GM21423 (cell line): Measurements from ENCODE around the gene ZNF91.
"Not testable (repeated sequence)": the region's sequence is repeated elsewhere in the genome, so short reads cannot be mapped to it uniquely, and the experiment has no call there.

Source experiments
- ATAC-seq: cut with Tn5 transposase; IDR thresholded peaks from one replicate; pipeline ENCODE4 v1.9.1; 2021; ENCODE audit warnings: mild to moderate bottlenecking, moderate library complexity; ENCODE audit not compliant: unreplicated experiment

The ZNF91 gene

DNA sequence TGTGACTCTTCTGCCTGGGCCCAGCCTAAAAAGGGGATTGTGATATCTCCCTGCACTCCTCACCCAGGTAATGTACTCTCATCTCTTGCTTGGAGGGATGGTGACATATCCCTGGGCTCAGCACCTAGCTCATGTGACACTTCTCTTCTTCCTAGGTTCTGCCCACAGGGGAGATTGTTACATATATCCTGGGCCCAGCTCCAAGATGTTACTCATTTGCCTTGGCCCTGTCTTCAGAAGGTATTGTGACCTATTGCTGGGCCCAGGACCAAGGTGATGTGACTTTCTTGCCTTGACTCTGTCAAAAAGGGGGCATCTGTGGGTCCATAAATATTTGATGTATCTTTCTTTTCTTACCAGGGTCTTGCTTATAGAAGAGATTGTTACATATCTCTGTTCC lies 73.9 kb downstream of the ZNF91 start:
- ATAC-seq = not testable (repeated sequence)

DNA sequence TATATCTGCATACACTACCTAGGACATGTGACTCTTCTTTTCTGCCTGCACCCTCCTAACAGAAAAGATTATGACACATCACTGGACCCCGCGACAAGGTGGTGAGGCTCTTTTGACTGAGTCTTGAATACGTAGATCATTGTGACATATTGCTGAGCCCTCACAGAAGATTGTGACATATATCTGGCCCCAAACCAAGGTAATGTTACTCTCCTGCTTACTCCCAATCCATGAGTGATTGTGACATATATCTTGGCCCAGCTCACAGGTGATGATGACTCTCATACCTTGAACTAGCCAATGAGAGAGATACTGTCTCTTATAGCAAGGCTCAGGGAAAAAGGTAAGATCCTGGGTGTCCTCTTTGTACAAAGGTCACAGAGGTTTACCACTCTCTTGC lies 75.7 kb downstream of the ZNF91 start:
- not testable (repeated sequence) for ATAC-seq

DNA sequence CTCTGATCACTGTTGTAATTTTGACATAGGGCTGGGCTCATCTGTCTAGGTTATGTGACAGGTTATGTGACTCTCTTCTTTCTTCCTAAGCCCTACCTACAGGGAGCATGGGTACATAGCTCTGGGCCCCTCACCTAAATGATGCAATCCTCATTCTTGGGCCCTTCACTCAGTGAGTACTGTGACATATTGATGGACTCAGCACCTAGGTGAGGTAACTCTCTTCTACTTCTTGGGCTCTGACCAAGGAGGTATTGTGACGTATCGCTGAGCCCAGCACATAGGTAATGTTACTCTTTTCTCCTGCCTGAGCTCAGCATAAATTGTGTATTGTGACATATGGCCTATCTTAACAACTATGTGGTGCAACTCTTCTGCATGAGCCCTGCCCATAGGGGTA lies 76.3 kb downstream of the ZNF91 start:
- not testable (repeated sequence) for ATAC-seq

DNA sequence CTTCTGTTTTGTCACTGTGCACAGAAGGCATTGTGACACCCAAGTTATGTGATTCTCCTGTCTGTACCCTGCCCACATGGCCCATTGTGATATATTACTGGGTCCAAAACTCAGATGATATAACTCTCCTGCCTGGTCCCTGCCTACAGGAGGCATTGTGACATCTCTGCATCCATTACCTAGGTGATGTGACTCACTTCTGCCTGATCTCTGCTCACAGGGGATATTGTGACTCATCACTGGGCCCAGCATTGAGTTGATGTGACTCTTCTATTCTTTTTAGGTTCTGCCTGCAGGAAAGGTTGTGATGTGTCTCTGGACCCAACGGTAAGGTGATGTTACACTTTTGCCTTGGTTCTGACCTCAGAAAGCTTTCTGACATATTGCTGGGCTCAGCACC lies 77.1 kb downstream of the ZNF91 start:
- no peak for ATAC-seq

GRCh38 chr19:23315286-23315685 lies 80.0 kb downstream of the ZNF91 start:
- ATAC-seq = no peak

DNA sequence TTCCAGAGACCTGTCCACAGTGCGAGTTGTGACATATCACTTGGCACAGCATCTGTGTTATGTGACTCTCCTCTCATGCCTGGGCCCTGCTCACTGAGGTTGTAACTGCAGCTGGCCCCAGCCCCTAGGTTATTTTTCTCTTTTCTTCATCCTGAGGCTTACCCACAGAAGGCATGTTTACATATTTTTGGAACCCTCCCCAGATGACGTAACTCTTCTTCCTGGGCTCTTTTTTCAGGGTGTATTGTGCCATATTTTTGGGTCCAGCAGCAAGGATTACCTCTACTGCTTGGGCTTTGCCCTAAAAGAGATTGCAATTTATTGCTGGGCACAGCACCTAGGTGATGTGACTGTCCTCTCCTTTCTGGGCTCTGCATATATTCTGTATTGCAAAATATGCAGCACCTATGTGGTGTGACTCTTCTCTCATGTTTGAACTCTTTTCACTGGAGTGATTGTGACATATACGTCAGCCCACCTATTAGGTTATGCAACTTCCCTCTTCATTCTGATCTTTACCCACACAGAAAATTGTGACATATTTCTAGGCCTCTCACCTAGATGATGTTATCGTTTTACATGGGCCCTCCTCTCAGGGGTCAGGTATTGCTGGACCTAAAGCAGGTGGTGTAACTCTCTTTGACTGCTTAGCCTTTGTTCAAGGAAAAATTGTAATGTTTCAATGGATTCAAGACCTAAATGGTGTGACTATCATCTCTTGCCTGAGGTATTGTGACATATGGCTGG lies 80.6 kb downstream of the ZNF91 start:
- ATAC-seq = no peak

- ATAC-seq = no peak
These were observed 82.1 kb downstream of the ZNF91 start for GRCh38 chr19:23313196-23313595.

GRCh38 chr19:23312515-23312914 lies 82.8 kb downstream of the ZNF91 start:
- no peak for ATAC-seq

- ATAC-seq = no peak
These were observed 83.7 kb downstream of the ZNF91 start for GRCh38 chr19:23311551-23311950.

GRCh38 chr19:23310729-23311211 lies 84.5 kb downstream of the ZNF91 start:
- ATAC-seq = no peak

- ATAC-seq = no peak
These were observed 85.3 kb downstream of the ZNF91 start for GRCh38 chr19:23309926-23310325.

GRCh38 chr19:23305555-23305954 lies 89.7 kb downstream of the ZNF91 start:
- ATAC-seq = no peak

- no peak for ATAC-seq
These were observed 91.0 kb downstream of the ZNF91 start for GRCh38 chr19:23304238-23304637.

DNA sequence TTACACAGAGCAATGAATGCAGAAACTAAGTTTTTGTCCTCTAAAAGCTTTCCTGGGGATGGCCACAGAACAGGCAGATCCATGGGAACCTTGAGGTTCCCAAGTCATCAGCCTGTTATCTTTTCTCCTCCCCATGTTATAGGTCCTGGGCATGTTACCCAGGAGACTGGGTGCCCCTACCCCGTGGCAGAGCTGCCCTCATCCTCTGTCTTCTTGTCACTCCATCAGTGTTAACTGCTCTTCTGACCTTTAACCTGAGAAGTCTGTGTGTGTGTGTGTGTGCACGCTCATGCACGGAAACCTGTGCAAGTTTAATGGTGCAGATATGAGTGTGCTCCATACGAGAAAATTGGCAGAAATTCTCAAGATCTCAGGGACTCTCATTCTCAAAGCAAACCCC lies 101.1 kb downstream of the ZNF91 start:
- no peak for ATAC-seq

DNA sequence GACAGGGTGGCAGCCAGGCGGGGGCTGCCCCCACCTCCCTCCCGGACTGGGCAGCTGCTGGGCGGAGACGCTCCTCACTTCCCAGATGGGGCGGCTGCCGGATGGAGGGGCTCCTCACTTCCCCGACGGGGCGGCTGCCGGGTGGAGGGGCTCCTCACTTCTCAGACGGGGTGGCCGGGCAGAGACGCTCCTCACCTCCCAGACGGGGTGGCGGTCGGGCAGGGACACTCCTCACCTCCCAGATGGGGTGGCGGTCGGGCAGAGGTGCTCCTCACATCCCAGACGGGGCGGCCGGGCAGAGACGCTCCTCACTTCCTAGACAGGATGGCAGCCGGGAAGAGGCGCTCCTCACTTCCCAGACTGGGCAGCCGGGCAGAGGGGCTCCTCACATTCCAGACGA lies 105.3 kb downstream of the ZNF91 start:
- ATAC-seq = not testable (repeated sequence)
